GM12874 (cell line): Measurements from ENCODE around the gene EBPL.

Experiments
- TF ChIP-seq, protein P1 (sequence below): IDR thresholded peaks from 2 replicates; pipeline ENCODE4 v1.5.1; 2011; ENCODE audit warnings: low read depth, mild to moderate bottlenecking, control low read depth, low read length, moderate library complexity; ENCODE audit not compliant: insufficient read depth

The EBPL gene

DNA sequence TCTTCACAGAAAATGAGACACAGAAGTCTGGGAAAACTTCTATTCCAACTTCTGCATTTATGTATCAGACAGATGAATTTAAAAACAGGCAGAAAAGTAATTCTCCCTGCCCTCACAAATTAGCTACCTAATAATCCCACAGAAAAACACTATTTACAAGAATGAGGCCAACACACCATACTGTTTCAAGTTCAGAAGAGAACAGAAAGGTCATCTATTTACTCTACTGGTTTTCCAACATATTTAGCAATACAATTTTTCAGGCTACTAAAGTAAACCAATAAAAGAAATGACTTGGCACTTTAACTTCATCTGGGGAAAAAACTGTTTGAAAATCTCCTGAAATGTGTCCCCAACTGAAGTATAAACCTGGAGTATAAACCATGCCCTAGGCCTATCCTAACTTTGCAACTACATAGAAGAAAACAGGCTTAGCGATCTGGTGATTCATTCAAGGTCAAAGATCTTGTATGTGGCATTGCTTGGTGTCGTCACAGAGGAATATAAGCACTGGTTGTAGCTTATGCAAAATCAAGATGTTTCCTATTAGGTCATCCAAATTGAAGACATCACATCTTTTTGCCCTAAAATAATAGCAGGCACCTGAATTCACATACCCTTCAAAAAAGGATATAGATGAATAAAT is 20.1 kb upstream of the EBPL start:
- TF ChIP-seq, protein P1, sequence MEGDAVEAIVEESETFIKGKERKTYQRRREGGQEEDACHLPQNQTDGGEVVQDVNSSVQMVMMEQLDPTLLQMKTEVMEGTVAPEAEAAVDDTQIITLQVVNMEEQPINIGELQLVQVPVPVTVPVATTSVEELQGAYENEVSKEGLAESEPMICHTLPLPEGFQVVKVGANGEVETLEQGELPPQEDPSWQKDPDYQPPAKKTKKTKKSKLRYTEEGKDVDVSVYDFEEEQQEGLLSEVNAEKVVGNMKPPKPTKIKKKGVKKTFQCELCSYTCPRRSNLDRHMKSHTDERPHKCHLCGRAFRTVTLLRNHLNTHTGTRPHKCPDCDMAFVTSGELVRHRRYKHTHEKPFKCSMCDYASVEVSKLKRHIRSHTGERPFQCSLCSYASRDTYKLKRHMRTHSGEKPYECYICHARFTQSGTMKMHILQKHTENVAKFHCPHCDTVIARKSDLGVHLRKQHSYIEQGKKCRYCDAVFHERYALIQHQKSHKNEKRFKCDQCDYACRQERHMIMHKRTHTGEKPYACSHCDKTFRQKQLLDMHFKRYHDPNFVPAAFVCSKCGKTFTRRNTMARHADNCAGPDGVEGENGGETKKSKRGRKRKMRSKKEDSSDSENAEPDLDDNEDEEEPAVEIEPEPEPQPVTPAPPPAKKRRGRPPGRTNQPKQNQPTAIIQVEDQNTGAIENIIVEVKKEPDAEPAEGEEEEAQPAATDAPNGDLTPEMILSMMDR = no peak

DNA sequence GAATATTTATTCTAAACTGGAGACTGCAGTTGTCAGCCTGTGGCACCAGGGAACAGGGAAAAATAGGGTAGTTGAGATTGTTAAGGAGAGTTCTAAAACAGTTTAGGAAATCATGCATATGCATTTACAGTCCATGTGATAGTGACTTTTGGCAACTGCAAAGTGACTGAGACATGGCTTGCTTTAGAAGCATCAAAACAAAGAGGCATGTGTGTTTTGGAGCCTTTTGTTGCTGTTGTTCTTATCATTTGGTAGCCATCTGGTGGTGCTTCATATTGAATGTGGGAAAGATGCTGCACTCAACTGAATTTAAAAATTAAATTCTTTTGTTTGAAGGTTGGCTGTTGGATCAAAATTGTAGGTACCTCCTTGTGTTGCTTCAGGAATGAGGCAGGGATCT is 10.2 kb upstream of the EBPL start:
- TF ChIP-seq, protein P1 = no peak

DNA sequence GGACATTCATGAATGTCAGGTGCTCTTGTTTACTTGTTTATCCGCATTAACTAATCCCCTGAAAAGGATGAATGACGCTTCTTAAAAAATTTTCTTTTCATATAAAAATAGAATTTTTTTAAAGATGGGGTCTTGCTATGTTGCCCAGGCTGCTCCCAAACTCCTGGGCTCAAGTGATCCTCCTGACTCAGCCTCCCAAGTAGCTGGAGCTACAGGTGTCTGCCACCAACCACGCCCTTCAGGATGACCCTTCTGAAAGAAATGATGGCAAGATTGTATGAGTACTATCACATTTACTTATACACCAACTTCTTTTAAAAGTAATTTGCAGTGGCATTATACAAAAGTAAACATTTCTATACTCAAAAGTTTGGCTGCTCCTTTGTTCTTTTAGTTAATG is 6.2 kb upstream of the EBPL start:
- TF ChIP-seq, protein P1 = no peak

DNA sequence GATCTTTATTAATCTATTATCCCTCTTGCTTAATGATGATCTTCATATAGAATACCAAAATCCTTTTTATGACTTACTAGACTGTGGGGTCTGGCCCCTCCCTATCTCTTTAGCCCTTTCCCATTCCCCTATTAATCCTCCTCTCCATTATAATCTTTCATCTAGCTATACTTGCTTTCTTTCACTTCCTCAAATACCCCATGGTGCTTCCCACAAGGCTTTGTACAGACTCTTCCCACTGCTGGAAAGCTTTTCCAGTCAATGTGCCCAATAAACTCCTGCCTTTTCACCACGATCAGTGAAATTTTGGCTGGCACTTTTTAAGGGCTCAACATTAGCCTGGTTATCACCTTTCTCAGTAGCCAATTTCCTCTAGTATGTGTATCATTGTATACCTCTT is 3.2 kb upstream of the EBPL start:
- TF ChIP-seq, protein P1 = no peak

DNA sequence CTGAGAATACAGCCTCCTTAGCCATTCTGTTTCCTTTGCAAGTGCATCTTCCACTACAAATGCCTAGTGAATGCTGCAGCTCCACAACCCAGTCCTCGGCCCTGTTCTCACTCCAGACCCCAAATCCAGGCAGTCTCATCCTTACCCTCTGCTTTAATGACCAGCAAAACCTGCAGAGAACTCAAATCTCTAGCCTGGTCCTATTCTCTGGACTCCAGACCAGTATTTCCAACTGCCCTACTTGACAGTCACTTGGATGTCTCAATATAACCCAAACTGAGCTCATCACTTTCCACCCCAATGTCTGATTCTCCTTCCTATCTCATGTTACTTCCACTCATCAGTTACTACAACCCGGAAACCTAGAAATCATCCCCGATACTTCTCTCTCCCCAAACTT is 2.6 kb upstream of the EBPL start:
- TF ChIP-seq, protein P1 = no peak

DNA sequence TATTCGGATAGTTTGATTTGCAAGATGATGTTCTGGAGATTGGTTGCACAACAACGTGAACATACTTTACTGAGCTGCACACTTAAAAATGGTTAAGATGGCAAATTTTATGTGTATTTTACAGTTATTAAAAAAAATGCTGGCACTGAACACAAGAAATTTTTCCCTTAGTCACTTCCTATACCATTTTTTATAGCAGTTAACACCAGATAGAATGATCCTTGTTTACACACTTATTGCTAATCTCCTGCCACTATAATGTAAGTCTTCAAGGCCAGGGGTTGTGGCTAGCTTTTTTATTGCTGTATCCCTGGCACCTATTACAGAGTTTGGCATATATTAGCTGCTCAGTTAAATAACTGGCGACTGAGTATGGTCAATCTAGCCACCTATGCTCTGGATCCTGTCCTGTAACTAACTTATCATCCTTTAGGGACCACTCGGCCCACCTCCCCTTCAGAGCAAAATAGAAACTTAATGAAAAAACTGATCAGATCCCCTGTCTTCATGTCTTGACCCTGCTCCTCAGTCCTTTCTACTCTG is 2.0 kb upstream of the EBPL start:
- TF ChIP-seq, protein P1 = no peak

DNA sequence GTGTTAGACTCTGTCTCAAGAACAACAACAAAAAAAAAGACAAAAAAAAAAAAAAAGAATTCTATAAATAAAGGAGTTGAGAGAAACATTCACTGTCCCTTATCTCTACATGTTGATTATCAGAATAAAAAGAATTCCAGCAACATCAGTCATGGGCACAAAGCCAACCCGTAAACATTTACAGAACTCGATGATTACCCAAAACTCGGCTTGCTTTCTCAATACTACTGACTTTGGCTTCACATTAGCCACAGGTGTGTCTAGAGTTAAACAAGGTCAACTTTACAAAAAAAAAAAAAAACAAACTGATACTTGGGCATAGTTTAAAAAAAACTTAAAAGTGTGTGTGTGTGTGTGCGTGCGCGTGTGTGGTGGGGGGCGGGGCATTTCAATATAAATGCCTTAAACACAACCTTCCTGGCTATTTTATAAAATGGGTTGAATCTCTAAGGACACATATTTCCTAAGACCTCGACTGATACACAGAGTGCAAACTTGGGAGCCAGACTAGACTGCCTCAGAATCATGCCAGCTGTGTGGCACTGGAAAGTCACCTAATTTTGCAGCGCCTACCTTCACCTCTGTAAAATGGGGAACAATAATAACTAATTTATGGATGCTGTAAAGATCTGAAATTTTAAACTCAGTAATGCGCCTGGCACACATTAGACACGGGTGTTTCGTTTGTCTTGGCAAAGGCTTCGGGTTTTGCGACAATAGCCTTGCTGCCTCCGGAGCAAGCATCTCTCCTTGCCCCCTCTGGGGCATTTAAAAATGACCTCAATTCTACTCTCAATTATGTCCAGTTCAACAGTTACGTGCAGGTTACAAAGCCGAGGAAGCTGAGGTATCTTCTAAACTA is 922 bp downstream of the EBPL start:
- TF ChIP-seq, protein P1 = no peak
